ENCODE data around the gene WNT4.

WNT4 gene

GRCh38 chr1:22123901-22124404, 18.9 kb downstream of the WNT4 start:
- H3K4me3 ChIP-seq (ENCODE audit: low read depth in 1 of 2, low read length in 1 of 2), result no peak overlapping the region
- H3K4me1 ChIP-seq (ENCODE audit: control insufficient read depth in 1 of 2, insufficient read depth in 1 of 2, low read depth in 1 of 2, low read length in 1 of 2), result peaks cover 7 to 8% of the 10 kb centered on the region in 2 experiments
- TF ChIP-seq CTCF (IDR thresholded peaks at IDR 0.05), result no peak

GRCh38 chr1:22123071-22123390, 19.9 kb downstream of the WNT4 start:
- H3K4me1 ChIP-seq (ENCODE audit: control insufficient read depth in 1 of 2, insufficient read depth in 1 of 2, low read depth in 1 of 2, low read length in 1 of 2), result peaks cover 10 to 13% of the 10 kb centered on the region in 2 experiments
- H3K9me3 ChIP-seq, result no peaks in the 10 kb centered on the region
- H3K36me3 ChIP-seq, result peaks cover 39% of the 10 kb centered on the region
- no peaks in the 10 kb centered on the region for H3K27me3 ChIP-seq
- H3K27ac ChIP-seq, result no peak overlapping the region
- H3K4me3 ChIP-seq (ENCODE audit: low read depth in 1 of 2, low read length in 1 of 2), result no peak overlapping the region
- TF ChIP-seq CTCF (IDR thresholded peaks at IDR 0.05), result no peak

More at GRCh38 chr1:22123901-22124404, 18.9 kb downstream of the WNT4 start:
- H3K36me3 ChIP-seq, result peaks cover 31% of the 10 kb centered on the region
- no peak overlapping the region for H3K27ac ChIP-seq
- no peaks in the 10 kb centered on the region for H3K27me3 ChIP-seq
- H3K9me3 ChIP-seq, result no peaks in the 10 kb centered on the region

GRCh38 chr1:22122273-22123070, 20.4 kb downstream of the WNT4 start:
- H3K27ac ChIP-seq, result no peak overlapping the region
- H3K9me3 ChIP-seq, result no peaks in the 10 kb centered on the region
- no peak overlapping the region for H3K4me3 ChIP-seq (ENCODE audit: low read depth in 1 of 2, low read length in 1 of 2)
- H3K36me3 ChIP-seq, result peaks cover 44% of the 10 kb centered on the region
- H3K27me3 ChIP-seq, result no peaks in the 10 kb centered on the region
- no peak for TF ChIP-seq CTCF (IDR thresholded peaks at IDR 0.05)
- H3K4me1 ChIP-seq (ENCODE audit: control insufficient read depth in 1 of 2, insufficient read depth in 1 of 2, low read depth in 1 of 2, low read length in 1 of 2), result peaks cover 12 to 15% of the 10 kb centered on the region in 2 experiments

GRCh38 chr1:22121421-22121911, 21.4 kb downstream of the WNT4 start:
- no peaks in the 10 kb centered on the region for H3K27me3 ChIP-seq
- H3K4me1 ChIP-seq (ENCODE audit: control insufficient read depth in 1 of 2, insufficient read depth in 1 of 2, low read depth in 1 of 2, low read length in 1 of 2), result peaks cover 17 to 18% of the 10 kb centered on the region in 2 experiments
- peaks cover 46% of the 10 kb centered on the region for H3K36me3 ChIP-seq
- H3K4me3 ChIP-seq (ENCODE audit: low read depth in 1 of 2, low read length in 1 of 2), result no peak overlapping the region
- no peaks in the 10 kb centered on the region for H3K9me3 ChIP-seq
- TF ChIP-seq CTCF (IDR thresholded peaks at IDR 0.05), result no peak
- no peak overlapping the region for H3K27ac ChIP-seq

- Histone ChIP-seq H3K27ac (no peak overlapping the region), H3K27me3 (no peaks in the 10 kb centered on the region), H3K36me3 (peaks cover 52% of the 10 kb centered on the region), H3K4me3 (ENCODE audit: low read depth in 1 of 2, low read length in 1 of 2) (no peak overlapping the region), H3K4me1 (ENCODE audit: control insufficient read depth in 1 of 2, insufficient read depth in 1 of 2, low read depth in 1 of 2, low read length in 1 of 2) (peaks cover 17 to 18% of the 10 kb centered on the region in 2 experiments), H3K9me3 (no peaks in the 10 kb centered on the region)
- no peak for TF ChIP-seq CTCF (IDR thresholded peaks at IDR 0.05)
Measured at GRCh38 chr1:22120469-22120790, 22.5 kb downstream of the WNT4 start.
